Esophagus mucosa (tissue), 1 donor: ENCODE data around the gene MAPK10. TPM values are rescaled to one million over a fixed set of nuclear protein-coding genes. Genes with fewer than 3 reads are reported as not detected.

Experiments
- ATAC-seq: fragments of 200-7000 bp; cut with Tn5 transposase; one replicate; pipeline ENCODE4 v1.9.1; 2020
- total RNA-seq: library from RNA; stranded (reverse); gene quantifications from one replicate; pipeline ENCODE4 v1.2.4, GENCODE V29; 2023
- donor health status: DM: yes; HTN: yes; CAD: no.

Gene MAPK10
- total RNA-seq, 1 donor from 2014 or later = 4.3 TPM

DNA sequence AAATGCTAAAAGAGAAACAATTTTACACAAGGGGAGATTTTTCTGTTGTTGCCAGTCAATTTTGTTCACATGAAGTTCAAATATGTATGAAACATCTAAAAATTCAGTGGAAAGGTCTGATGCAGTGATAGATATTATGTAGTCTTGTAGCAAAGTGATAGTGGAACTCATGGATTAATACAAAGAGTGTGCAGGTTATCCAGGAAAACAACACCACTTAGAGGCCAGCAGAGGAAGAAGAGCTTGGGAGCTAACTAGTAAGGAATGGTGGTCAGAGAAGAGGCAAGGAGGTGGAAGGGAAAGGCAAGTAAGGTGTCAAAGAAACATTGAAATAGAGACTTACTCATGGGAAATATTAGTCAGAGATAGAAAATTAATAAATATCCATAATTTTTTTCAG is 395.6 kb downstream of the MAPK10 start:
- ATAC-seq = no peak

DNA sequence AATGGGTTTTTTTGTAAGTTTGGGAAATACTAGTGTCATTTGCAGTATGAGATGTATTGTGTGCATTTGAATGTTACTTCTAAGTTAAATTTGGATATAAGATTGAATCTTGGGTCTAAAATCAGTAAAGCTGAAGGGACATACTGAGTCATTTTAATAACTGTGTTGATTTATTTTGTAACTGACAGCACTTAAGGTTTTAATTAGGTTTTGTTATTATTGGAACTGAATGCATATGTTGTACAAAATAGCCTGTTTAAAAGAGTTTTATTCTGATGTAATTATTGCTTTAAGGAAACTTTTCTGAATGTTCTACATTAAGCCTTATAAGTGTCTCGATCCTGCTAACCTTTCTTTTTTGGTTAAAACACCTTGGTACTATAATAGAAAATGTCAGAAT is 396.6 kb downstream of the MAPK10 start:
- ATAC-seq = no peak

DNA sequence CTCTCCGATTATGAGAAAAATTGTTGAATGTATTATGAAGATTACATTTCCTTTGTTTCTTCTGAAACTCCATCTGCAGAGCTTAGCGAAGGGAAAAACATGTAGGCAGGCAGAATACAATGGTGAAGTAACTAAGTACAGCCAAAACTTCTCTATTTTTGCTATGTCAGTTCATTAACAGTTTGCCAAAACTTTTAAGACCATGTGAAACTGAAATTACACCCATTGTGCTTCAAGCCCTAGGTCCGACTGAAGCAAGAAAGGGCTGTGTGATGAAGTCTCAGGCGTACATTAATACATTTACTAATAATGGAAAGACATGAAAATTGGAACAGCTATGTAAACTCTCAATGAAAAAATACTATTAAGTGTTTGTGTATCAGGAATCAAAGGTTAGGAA is 398.0 kb downstream of the MAPK10 start:
- no peak for ATAC-seq

DNA sequence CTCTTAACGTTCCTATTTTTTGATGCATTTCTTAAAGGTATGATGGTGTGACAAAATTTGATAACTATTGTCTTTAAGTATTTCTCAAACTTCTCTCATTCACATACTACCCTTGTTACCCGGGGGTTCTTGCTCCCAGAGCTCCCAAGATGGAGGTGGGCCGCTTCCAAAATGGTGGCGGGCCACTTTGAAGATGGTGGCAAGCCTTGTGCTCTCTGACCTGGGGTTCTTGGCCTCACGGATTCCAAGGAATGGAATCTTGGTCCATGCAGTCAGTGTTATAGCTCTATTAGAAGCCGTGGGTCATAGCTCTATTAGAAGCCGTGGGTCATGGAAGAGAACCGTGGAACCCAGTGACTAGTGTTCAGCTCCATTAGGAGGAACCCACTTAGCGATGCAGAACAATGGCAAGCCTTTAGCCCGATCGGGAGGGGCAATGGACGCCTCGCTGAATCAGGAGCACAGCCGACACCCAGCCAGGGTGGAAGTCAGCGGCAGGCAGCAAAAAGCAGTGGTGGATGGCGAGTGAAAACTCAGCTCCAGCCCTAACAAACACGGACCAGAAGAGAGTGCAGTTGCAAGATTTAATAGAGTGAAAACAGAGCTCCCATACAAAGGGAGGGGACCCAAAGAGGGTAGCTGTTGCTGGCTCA is 403.4 kb downstream of the MAPK10 start:
- no peak for ATAC-seq

DNA sequence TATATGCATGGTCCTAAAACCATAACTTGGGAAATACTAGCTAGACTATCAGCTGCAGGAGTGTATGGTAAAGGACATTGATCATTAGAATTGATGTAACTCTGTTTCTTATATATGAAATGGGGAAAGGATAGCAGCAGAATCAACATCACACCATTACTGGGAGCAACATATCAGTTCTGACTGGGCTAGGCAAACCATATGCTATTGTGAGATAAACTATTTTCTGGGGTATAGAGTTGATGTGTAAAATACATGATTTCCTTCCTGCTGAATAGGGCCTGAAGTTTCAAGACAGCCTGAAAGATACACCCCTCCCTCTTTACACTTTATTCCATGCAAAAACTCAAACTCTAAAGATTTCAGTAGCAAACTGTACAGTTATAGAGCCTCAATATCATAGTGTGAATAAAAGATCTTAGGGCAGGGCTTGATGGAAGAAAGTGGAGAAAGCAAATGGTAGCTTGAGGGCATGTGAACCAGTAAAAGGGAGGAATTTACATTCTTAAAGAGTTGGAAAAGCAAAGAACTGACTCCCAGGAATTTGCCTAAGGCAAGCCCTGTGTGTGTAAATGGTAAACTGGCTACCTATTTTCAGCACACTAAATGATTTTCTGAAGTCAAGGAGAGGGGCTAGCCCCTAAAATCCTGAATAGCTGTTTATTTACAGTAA is 404.1 kb downstream of the MAPK10 start:
- no peak for ATAC-seq

DNA sequence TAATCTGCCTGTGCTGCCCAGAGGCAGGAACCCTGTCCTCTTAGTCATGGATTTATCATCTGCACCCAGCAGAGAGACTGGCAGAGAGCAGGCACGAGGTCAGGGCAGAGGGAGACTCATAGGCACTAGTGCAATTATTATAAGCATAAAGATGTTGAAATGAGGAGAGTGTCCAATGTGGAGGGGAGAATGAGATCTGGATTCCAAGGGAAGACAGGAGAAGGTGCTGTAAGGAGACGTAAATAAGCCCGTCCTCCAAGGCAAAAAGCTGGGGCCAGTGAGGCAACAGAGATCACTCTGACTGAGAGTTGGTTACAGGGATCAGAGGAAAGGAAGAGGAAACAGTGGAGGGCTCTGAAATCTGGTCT is 406.2 kb downstream of the MAPK10 start:
- peak; percentile 72 for ATAC-seq

DNA sequence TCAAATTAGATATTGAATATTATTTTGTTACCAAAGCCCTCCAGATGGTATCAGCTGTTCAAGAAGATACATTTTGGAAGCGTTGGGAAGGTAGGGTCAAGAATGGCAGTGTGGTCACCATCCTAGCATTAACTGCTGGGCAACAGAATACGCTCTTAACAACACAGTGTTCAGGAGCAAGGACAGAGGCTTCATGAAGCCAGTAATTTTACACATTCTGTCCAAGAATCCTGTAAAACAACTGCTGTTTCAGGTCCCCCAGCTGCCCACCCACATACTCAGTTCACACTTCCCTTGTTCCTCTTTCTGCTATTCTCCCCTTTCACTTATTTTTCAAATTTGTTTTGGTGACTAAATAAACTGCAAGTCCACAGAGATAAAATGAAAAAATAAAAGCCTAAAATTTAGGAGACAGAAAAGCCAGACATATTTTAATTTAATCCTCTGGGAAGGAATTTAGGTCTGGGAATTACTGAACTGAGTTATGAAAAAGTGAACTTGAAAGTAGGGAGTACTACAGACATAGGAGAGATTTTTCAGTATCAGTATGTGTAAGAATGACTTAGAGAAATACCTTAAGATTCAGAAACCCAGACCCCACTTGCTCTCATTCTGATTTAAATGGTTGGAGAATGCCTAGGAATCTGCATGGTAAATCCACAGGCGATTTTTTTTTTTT is 406.7 kb downstream of the MAPK10 start:
- ATAC-seq = no peak

DNA sequence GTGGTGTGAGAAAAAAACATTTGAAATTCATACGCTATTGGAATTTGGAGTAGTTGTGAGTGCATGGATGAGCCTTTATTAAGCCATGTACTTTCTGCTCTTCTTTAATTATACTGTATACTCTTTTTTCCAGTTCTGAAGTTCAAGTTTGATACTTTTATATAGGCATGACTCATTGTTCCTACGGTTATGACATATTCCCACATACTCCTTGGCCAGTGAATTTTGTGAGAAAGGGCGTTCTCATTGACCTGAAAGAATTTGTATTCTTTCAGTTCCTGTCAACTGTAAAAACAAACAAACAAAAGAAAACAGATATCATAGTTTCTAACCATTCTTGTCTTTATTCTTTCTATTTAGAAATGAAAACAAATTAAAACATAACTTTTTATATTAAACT is 407.3 kb downstream of the MAPK10 start:
- ATAC-seq = no peak

DNA sequence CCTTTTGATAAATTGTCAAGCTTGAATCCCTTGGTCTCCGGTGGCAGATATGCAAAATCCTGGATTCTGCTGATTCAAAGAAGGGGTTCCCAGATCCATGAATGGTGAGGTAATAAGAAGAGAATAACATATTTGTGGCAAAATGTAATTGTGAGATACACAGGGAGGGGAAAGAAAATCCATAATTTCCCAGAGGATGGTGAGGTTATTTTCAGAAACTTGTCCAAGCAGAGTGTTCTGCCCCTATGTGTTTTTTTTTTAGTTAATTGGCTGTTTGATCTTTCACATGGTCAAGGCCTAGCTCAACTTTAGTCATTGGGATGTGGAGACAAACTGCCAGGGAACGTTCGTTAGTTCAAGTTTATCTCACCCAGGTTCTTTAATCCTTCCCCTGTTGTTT is 408.8 kb downstream of the MAPK10 start:
- no peak for ATAC-seq

DNA sequence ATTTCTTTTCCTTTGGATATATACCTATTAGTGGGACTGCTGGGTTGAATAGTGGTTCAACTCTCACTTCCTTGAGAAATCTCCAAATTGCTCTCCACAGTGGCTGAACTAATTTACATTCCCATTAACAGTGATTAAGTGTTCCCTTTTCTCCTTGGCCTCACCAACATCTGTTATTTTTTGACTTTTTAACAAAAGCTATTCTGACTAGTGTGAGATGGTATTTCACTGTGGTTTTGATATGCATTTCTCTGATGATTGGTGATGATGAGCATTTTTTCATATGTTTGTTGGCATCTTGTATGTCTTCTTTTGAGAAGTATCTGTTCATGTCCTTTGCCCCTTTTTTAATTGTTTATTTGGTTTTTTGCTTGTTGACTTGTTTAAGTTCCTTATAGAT is 413.0 kb downstream of the MAPK10 start:
- no peak for ATAC-seq

DNA sequence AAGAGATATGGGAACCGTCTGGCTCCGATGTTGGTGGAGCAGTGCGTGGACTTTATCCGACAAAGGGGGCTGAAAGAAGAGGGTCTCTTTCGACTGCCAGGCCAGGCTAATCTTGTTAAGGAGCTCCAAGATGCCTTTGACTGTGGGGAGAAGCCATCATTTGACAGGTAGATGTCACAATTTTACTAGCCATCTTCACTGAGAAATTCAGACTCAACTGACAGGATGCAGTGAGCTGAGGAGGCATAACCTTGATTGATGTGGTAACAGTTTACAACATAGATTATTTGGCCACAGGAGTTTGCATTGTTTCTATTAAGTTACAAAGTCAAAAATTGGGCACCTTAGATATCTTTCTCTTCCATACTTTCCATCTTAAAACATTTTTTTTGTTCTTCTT is 417.7 kb downstream of the MAPK10 start:
- no peak for ATAC-seq

DNA sequence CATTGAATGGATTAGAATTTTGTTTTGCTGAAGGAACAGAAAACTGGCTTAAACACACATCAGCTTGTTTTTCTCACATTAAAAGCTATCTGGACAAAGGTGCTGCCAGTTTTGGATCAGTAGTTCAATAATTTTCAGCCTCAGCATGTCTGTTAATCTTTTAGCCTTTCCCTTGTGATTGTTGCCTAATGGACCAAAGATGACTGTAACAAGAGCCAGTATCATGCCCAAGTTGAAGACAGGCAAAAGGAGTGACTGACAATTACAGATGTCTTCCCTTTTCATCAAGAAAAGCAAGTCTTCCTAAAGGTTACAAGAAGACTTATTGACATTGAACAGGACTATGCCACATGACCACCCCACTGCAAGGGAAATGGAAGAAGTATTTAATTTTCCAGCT is 419.7 kb downstream of the MAPK10 start:
- no peak for ATAC-seq

Other genes starting within 250 kb of the MAPK10 start
- gene PTPN13, start 234.3 kb upstream of the MAPK10 start, total RNA-seq = 87.3 TPM